GM19438 (cell line): Measurements from ENCODE around the gene ZC3H7B.

Experiments used
- ATAC-seq: cut with Tn5 transposase; IDR thresholded peaks from one replicate; pipeline ENCODE4 v1.9.1; 2021; ENCODE audit warnings: low read depth; ENCODE audit not compliant: unreplicated experiment

Gene ZC3H7B

DNA sequence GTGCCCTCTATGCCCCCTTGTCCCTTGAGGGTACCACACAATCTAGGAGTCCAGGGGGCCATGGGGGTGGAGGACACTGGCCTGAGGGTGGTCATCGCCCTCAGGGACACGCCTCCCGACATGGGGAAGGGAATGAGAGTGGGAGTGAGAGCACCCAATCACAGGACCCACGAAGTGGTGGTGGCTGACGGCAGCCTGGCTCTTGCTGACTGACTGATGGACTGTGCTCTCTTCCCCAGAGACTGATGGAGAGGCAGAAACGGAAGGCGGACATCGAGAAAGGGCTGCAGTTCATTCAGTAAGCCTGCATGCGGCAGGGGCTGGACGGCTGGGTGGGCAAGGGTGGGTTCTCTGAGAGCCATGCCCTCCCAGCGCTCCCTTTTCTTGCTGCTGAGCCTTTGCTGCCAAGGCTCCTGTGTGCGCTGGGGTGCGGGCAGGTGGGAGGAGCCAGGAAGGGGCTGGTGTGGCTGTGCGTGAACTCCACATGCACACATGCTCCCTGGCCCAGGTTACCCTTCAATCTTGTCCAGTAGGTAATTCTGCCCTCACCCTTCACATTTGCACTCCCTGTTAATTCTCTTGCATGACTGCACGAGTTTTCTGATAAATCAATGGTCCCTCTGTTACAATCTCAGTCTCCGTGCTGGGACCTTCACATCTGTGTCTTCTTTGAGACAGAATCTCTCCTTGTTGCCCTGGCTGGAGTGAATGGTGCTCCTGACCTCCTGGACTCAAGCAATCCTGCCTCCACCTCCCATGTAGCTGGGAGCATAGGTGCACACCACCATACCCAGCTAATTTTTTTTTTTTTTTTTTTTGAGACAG is 19.3 kb downstream of the ZC3H7B start:
- ATAC-seq, result no peak

DNA sequence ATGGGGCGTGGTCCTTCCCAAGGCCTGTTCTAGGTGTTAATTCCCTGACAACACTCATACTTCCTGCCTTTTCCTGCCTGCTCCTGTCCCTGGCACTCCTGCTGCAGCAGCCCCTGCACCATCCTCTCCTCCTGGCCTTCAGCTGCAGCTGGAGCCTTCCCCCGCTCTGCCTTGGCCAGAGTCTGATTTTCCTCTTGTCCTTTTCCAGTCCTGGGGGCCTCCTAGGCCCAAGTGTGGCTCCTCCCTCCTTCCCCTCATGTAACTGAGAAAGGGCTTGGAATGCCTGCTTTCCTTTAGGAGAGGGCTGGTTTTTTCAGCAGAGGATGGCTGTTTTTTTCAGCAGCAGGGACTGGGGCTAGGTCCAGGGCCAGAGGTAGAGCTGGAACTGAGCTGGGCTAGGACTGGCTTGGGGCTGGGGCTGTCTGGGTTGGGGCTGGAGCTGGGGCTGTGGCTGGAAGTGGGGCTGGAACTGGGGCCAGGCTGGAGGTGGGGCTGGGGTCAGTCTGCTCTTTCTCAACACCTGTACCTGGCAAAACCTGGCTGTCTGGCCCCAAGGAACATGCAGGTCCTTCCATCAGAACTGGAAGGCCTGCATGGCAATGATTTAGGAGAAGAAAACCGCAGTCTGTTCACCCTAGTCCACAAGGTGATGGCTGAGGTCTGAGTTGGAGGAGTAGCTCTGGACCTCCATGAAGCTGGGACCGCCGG is 23.6 kb downstream of the ZC3H7B start:
- ATAC-seq, result no peak

DNA sequence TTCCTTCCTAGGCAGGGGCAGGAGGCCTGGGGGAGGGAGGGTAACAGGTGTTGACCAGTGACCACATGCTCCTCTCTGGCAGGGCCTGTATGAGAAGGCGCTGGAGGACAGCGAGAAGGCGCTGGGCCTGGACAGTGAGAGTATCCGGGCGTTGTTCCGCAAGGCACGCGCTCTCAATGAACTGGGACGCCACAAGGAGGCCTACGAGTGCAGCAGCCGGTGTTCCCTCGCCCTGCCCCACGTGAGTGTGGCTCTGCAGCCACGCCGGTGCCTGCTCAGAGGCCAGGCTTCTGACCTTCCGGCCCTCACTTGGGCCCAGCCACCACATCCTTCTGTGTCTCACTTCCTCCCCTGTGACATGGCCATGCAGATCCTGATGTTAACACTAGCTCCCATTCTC is 25.8 kb downstream of the ZC3H7B start:
- no peak for ATAC-seq

DNA sequence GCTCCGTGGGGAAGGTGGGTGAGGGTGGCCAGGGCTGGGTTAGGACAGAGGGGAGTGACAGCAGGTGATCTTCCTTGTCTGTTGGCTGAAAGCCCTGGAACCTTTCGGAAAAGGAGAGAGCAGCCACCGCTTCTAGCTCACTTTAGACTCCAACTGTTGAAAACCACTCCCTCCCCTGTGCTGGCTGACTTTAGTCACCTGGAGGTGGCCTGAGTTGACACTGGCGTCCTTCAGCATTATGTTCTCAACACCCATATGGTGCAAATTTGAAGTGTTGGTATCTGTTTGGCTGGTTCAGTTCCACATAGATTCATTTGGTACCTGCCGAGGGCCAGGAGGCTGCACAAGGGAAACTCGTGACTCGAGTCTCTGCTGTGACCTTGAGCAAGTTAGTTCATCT is 28.8 kb downstream of the ZC3H7B start:
- no peak for ATAC-seq

DNA sequence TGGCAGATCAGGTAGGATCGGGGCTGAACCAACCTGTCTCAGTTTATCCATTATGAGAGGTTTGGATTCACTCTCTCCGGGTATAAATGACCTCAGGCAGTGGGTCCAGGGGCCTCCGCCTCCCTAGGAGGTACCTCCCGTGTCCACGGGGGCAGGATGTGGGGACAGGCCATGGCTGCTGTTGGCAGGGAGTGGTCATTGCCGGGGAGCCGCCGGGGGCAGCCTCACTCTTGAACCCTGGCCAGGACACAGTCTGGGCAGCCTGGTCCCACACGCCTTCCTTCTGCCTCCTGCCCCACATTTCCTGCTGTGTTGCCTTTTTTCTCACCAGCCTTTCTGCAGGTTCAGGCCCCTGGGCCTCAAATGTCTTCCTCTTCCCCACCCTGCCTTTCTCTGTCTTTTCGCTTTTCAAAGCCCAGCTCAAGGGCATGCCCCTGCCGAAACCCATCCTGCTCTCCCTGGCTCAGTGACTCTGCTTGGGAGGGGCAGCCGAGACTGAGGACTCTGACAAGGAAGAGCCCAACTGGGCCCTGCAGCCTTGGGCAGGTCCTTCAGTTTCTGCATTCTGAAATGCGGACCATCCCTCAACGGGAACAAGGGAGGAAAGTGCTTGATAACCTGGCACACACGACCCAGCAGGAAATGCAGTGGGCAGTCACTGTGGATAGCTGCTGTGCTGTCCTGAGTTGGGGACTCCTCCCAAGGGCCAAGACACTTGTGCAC is 31.1 kb downstream of the ZC3H7B start:
- ATAC-seq, result no peak

DNA sequence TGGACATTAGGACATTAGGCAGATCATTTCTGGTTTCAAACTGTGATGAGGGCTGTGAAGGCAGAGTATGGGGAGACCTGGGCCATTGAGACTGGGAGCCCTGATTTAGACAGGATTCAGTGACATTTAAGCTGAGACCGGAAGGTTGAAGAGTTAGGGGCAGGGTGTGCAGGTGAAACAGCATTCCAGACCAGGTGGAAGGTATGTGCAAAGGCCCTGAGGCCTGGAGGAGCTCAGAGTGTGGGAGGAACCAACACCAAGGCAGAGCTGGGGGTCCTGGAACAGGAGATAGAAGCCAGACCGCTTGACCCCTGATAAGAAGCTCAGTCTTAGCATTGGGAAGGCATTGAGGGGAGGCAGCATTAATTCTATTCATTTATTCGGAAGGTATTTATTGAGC is 32.5 kb downstream of the ZC3H7B start:
- ATAC-seq, result no peak

DNA sequence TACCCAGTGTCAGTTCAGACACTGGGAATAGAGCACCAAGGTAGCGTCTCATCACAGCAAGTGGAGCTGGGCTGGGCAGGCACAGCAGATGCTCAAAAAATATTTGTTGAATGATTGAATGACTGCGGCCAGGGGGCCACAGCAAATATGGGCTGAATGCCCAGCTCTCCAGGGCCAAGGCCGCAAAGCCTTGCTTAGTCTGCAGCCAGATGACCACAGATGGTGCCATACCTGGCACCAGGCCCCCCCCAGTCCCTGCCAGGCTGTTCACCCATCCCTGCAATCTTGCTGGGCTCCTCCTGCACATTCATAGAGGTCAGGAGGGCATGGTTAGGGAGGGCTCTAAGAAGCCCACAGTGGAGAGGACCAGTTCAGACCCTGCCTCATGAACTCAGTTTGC is 32.9 kb downstream of the ZC3H7B start:
- no peak for ATAC-seq

DNA sequence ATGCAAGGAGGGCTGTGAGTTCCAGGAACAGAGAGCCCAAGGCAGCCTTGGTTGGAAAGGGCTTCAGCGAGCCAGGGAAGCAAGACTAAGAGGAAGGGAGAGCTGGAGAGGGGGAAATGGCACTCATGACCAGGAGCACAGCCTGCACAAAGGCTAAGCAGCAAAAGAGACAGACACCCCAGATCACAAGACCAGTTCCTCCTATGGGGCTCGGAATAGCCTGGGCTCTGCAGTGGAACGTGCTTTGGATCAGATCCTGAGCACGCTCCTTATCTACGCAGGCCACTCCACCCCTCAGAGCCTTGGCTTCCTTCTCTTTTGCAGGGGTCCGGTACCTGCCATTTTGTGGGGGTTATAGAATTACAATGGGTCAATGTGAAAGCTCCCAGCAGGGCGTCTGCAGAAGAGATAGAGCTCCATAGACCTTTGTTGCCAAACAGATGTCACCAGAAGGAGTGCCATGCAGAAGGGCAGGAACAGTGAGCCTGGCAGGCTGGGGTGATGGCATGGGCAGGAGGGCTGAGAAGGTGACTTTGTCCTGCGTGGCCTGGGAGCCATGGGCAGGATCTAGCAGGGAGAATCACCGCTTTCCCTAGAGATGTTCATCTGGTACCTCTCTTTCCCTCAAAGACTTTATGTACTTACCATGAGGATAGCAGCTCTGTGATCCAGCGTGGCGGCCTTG is 33.8 kb downstream of the ZC3H7B start:
- no peak for ATAC-seq

DNA sequence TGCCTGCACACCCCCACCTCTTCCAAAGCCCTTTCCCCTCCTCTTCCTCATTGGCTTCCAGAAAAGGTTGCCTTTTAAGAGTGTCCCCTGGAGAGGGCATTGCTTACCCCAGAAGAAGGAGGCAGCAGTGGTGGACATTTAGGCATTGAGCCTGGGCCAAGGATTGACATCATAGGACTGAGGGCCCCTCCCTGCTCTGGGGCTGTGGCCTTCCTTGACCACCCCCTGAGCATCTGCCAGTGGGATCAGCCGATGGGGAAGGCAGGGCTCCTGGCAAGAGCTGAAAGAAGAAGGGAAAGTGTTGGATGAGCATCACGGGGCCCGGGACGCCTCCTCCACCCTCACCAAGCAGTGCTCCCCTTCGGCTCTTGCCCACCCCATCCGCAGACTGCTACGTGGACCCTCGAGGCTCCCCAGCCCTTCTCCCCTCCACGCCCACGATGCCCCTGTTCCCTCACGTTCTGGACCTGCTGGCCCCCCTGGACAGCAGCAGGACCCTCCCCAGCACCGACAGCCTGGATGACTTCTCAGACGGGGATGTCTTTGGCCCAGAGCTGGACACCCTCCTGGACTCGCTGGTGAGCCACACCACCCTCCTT is 37.4 kb downstream of the ZC3H7B start:
- no peak for ATAC-seq

DNA sequence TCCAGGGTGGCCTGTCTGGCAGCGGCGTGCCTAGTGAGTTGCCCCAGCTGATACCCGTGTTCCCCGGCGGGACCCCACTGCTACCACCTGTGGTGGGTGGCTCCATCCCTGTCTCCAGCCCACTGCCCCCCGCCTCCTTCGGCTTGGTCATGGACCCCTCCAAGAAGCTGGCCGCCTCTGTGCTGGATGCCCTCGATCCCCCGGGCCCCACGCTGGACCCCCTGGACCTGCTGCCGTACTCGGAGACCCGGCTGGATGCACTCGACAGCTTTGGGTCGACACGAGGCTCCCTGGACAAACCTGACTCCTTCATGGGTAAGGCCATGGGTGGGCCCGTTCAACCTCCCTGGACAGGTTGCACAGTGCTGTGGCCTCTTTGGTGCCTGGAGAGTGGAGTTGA is 38.5 kb downstream of the ZC3H7B start:
- no peak for ATAC-seq

DNA sequence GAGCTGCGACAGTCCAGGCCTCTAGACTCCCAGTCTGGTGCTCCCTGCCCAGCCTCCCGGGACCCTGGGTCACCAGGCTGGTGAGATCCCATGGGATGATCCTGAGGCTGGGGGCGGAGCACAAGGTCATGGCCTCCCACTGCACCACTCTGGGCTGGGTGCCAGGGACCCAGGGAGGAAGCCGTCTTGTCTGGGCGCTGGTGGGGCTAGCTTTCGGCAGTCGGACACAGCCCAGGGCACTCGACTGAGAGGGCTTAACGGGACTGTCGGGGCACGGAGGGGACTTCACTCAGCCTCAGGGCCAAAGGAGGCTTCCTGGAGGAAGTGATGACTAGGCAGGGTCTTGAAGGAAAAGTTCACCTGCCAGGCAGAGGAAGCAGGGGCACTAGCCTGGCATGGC is 39.0 kb downstream of the ZC3H7B start:
- no peak for ATAC-seq

DNA sequence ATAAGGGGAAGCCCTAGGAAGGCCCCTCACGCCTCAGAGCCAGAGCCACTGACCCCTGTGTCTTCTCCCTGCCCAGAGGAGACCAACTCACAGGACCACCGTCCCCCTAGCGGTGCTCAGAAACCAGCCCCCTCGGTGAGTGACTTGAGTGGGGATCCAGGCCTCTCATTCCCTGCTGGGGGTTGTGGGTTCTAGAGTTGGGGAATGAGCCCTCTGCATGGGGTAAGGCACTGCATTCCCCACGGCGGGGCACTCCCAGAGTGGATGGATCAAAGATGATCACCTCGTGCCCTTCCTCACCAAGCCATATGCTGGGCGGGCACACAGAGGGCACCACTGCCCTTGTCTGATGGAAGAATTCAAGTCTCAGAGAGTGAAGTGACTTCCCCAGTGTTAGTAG is 39.7 kb downstream of the ZC3H7B start:
- ATAC-seq, result no peak

DNA sequence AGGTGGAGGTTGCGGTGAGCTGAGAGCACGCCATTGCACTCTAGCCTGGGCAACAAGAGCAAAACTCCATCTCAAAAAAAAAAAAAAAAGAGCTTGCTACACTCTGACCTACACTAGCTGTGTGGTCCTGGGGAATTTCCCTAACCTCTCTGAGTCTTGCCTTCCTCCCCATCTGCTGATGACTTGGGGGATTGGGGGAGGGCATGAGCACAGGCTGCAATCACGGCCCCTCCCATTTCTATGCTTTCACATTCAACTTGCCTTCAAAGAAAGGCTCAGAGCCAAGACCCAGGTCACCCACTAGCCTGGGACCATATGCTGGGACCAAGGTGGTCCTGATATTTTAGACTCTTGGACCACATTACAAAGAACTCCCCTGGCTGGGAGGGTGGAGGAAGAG is 40.7 kb downstream of the ZC3H7B start:
- ATAC-seq, result no peak

DNA sequence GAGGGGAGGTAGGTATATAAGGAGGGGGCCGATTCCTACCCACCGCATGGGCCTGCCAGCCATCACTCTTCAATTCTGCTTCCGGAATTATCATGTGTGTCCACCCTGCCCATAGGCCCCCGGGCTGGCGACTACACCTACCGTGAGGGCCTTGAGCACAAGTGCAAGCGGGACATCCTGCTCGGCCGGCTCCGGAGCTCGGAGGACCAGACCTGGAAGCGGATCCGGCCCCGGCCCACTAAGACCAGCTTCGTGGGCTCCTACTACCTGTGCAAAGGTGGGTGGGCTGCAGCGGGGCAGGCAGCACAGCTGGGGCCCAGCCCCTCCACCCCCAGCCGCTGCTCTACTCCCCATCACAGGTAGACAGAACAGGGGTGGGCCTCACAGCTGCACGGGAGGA is 42.0 kb downstream of the ZC3H7B start:
- no peak for ATAC-seq

DNA sequence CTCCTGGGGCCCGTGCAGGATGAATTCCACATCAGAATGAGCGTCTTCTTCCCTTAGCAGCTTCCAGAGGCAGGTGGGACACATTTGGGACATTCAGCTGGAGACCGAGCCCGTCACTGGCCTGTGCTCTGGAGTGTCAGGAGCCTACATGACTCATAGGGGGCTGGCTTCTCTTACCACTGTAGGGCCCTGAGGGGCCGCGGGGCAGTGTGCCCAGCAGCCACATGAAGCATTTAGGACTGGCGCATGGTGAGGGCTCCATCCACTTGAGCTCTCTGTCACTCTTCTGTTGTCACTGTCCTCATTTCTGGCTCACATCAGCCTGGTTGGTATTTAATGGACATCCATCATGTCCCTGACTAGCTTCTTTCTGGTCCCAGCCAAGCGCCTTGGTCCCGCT is 42.4 kb downstream of the ZC3H7B start:
- no peak for ATAC-seq

DNA sequence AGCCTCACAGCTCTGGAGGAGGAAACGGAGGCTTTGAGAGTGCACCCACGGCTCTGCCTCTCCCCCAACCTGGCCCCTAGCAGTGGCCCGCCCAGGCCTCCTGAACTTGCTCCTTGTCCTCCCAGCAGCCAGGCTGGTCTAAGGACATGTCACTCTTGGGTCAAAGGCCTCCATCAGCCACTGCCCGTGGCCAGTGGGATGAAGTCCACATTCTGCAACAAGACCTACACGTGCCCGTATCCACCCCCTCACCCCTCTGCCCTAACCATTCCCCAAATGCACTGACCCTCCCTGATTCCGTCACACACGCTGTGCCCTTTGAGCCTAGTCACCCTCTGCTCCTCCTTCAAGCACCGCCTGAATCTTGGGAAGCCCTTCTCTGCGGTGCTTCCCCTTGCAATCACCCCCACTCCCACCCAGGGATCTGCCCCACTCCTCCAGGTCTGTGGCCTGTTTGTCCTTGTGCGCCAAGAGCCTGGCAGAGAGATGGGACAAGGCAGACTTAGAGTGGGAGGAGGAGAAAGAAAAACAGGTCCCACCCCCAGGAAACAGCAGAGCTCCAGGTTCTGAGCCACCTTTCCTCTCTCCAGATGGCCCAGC is 43.0 kb downstream of the ZC3H7B start:
- no peak for ATAC-seq

DNA sequence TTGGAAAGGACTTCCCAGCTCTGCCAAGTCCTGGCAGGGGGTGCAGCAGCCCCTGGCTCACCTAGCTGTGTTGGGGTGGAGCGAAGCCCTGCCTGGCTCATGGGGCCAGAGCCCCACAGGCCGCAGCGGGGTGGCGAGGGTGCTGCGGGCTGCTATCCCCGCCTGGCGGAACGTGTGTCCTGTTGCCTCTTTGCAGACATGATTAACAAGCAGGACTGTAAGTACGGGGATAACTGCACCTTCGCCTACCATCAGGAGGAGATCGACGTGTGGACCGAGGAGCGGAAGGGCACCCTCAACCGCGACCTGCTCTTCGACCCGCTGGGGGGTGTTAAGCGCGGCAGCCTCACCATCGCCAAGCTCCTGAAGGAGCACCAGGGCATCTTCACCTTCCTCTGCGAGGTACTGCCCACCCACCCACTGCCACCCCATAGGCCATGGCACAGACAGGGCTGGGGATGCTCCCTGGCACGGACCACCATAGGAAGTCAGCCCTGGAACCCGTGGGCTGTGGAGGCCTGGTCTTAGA is 44.5 kb downstream of the ZC3H7B start:
- ATAC-seq, result no peak

DNA sequence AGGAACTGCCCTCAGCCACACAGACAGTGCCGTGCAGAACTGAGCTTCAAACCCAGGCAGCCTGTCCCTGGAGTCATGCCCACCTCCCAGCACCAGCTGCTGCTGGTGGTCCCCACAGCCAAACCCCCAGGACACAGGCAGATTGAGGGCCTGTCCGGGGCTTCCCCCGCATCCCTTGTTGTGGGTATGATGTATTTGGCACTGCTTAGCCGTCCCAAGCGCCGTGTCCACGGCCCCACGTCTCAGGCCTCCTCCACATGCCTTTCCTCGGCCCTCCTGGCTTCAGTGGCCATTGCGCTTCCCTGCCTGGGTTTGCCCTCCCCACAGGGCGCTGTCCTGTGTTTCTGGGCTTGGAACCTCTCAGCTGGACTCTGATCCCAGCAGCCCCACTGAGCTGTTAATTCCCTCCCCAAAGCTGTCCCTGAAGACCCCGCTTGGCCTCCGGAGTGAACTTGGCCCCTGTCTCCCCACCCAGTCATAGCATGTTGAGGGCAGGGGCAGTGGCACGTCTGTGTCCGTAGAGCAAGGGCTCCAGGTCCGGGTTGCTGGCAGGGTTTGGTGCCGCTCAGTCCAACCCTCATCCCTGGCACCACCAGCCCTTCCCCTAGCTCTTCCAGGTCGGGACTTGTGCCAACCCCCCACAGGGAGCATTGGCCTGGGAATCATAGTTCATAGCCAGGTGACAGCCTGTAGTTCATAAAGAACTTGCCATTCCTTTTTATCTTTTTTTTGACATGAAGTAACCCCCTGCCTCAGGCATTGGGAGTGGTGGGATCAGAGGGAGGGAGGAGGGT is 45.9 kb downstream of the ZC3H7B start:
- ATAC-seq, result no peak

DNA sequence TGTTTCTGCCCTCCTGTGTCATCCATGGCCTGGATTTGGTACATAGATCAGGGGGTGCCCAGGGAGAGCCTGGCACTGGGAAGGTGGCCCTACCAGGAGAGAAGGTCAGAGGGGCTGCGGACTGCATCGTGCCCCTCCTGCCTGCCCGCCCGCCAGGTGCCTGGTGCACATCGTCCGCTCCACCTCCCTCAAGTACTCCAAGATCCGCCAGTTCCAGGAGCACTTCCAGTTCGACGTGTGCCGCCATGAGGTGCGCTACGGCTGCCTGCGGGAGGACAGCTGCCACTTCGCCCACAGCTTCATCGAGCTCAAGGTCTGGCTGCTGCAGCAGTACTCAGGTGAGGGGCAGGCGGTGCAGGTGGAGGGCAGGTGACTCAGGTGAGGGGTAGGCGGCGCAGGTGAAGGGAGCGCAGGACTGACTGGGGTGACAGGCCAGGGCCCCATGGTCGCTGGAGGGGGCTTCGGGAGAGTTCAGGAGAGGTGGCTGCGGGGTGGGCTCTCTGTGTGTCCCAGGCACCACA is 47.7 kb downstream of the ZC3H7B start:
- ATAC-seq, result no peak
